Measurements from ENCODE around the gene MS4A15.

Gene MS4A15

DNA sequence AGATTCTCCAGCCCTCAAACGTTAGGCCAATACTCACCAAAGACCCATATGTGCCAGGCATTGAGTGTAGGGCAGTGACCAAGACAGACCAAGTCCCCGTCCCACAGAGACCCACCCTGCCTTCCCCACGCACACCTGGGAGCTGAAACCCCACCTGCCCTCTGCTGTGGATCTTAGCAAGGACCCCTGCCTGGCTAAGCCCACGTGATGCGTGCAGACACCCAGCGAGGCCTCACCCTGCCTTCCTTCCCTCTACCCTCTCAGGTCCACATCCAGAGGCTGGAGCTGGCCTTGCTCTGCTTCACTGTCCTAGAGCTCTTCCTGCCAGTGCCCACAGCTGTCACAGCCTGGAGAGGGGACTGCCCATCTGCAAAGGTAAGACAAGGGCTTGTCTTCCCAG lies 38.6 kb downstream of the MS4A15 start:
- Mint-ChIP-seq H3K4me3 (no peak overlapping the region), H3K27ac (no peak overlapping the region), H3K36me3 (ENCODE audit: low read depth) (no peaks in the 10 kb centered on the region), H3K27me3 (ENCODE audit: low read depth, poor library complexity) (peaks cover 48% of the 10 kb centered on the region), H3K9me3 (peaks cover 20% of the 10 kb centered on the region), H3K4me1 (no peaks in the 10 kb centered on the region)
- DNase-seq: no peak
- TF ChIP-seq, protein P1, sequence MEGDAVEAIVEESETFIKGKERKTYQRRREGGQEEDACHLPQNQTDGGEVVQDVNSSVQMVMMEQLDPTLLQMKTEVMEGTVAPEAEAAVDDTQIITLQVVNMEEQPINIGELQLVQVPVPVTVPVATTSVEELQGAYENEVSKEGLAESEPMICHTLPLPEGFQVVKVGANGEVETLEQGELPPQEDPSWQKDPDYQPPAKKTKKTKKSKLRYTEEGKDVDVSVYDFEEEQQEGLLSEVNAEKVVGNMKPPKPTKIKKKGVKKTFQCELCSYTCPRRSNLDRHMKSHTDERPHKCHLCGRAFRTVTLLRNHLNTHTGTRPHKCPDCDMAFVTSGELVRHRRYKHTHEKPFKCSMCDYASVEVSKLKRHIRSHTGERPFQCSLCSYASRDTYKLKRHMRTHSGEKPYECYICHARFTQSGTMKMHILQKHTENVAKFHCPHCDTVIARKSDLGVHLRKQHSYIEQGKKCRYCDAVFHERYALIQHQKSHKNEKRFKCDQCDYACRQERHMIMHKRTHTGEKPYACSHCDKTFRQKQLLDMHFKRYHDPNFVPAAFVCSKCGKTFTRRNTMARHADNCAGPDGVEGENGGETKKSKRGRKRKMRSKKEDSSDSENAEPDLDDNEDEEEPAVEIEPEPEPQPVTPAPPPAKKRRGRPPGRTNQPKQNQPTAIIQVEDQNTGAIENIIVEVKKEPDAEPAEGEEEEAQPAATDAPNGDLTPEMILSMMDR (IDR thresholded peaks at IDR 0.05): no peak

DNA sequence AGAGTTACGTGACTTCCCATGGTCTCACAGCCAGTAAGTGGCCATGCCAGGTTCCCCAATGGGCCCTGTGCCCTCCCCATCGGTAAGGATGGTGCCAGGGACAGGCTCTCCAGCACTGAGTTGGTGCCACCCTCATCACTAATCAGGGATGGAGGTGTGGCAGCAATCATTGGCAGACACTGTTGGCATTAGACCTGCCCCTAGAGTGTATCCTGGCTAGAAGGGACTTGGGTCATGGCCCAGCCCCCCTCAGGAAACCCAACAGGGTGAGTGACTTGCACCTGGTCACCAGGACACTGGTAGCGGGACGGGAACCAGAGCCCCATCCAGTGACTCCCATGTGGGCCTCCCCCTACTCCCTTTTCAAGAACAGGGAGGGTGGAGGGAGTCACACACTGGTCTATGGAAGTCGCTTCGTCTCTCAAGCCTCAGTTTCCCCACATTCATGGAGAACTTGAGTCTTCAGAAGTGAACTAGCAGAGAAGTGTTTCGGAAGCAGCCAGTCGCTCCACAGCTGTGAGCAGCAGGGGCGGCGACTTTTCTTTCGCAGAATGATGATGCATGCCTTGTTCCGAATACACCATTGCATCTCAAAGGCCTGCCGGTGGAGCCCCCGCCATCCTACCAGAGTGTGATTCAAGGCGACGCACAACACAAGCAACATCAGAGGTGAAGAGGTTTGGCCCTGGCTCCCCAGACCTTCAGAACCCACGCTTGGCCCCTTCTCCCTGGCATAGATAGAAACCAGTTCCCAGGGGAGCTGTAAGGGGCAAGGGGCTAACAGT lies 41.4 kb downstream of the MS4A15 start:
- TF ChIP-seq, protein P1 (IDR thresholded peaks at IDR 0.05): no peak
- H3K27me3 Mint-ChIP-seq (ENCODE audit: low read depth, poor library complexity): peaks cover 59% of the 10 kb centered on the region
- H3K36me3 Mint-ChIP-seq (ENCODE audit: low read depth): no peaks in the 10 kb centered on the region
- H3K4me1 Mint-ChIP-seq: no peaks in the 10 kb centered on the region
- no peaks in the 10 kb centered on the region for H3K9me3 Mint-ChIP-seq
- no peak for DNase-seq
- H3K4me3 Mint-ChIP-seq: no peak overlapping the region
- no peak overlapping the region for H3K27ac Mint-ChIP-seq

DNA sequence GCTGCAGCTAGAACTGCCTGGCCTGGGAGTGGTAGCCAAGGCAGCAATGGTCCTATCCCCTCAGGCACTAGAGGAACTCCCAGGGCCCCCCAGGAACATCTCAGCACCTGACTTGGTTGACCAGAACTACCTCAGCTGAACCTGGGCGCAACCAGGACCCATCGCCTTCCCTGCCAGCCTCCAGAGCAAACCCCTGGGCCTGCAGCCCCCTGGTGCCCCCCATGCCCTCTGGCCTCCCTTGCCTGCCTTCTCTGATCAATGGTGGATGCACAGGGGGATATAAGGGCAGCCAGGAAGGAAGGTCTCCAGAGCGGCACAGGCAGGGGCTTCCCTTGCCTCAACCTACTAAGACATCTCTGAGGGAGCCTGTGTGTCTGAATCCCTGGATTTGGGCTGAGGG lies 42.0 kb downstream of the MS4A15 start:
- Mint-ChIP-seq H3K4me3 (no peak overlapping the region), H3K9me3 (no peaks in the 10 kb centered on the region), H3K36me3 (ENCODE audit: low read depth) (no peaks in the 10 kb centered on the region), H3K27me3 (ENCODE audit: low read depth, poor library complexity) (peaks cover 56% of the 10 kb centered on the region), H3K4me1 (no peaks in the 10 kb centered on the region), H3K27ac (no peak overlapping the region)
- TF ChIP-seq, protein P1 (IDR thresholded peaks at IDR 0.05): no peak
- no peak for DNase-seq

DNA sequence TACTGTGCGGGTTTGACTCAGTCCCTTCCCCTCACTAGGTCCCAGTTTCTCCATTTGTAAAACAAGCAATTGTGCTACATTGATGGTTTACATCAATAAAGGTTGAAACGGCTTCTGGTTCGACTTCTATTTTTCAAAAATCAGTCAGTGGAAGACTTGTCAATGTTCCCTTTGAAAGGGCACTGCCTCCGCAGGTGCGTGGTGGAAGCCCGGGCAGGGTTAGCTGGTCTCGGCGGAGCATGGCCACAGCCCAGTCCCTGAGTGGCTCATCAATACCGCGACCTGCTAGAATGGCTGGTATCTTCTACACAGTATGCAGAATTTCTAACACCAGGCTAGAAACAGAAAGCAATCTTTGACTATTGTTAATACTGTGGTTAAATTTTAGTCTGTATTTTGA lies 44.5 kb downstream of the MS4A15 start:
- Mint-ChIP-seq H3K4me1 (no peaks in the 10 kb centered on the region), H3K27me3 (ENCODE audit: low read depth, poor library complexity) (peaks cover 54% of the 10 kb centered on the region), H3K4me3 (no peak overlapping the region), H3K27ac (no peak overlapping the region), H3K36me3 (ENCODE audit: low read depth) (no peaks in the 10 kb centered on the region), H3K9me3 (no peaks in the 10 kb centered on the region)
- TF ChIP-seq, protein P1 (IDR thresholded peaks at IDR 0.05): no peak
- DNase-seq: no peak

DNA sequence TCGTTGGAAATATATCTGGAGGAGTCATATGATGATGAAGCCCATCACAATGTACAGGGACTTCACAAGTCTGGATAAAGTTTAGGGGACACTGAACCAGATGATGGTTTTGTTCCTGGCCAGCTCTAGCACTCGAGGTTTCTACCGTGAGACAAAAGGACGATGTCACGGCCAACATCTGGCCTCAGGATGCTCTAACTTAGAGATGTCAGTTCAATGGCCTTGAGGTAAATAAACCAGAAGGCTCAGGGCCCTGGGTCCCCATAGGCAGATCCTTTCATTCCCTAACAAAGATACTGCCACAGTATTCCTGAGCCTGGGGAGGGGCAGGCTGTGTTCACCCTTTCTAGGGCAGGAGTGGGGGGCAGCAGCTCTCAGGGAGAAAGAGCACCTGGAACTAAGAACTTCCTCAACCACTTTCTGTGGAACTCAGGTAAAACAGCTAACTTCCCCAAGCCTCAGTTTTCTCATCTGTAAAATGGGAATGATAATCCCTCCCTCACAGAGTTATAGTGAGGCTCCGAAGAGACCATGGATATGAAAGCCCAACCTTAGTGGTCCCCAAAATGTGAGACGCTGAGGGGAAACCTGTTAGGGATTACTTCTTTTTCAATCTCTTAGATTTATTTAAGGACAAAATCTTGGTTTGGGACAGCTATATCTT lies 46.7 kb downstream of the MS4A15 start:
- H3K27me3 Mint-ChIP-seq (ENCODE audit: low read depth, poor library complexity): peaks cover 43% of the 10 kb centered on the region
- no peak for DNase-seq
- H3K9me3 Mint-ChIP-seq: no peaks in the 10 kb centered on the region
- H3K27ac Mint-ChIP-seq: no peak overlapping the region
- H3K36me3 Mint-ChIP-seq (ENCODE audit: low read depth): no peaks in the 10 kb centered on the region
- TF ChIP-seq, protein P1 (IDR thresholded peaks at IDR 0.05): no peak
- H3K4me1 Mint-ChIP-seq: no peaks in the 10 kb centered on the region
- H3K4me3 Mint-ChIP-seq: no peak overlapping the region
